ENCODE data around the gene SYTL3.

DNA sequence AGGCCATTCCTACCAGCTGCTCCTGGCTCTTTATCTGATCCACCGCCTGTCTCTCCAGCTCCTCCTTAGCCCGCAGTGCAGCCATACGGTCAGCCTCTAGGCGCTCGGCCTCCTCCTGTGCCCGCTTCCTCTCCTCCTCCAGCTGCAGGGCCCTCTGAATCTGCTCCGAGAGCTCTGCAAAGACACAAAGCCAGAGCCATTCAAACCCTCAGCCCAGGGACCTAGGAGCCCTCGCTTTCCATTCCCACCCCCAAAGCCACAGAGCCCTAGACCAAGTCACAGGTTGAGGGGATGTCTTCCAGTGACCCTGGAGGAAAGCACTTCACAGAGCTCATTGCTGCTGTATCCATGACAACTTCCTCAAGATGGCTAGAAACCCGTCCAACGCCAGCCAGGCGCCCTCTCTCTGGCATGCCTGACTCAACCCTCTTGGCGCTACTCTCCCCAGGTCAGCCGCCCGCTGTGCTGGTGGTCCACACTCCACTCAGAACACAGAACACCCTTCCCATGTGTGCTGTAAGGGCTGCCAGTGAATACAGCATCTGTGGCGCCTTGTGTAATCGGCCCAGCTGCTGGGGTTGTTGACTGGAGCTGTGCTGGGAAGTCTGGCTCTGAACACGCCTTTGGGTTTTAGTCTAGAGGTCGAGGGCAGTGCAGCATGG is 120.0 kb downstream of the SYTL3 start:
- no peak for TF ChIP-seq POLR2A (IDR thresholded peaks at IDR 0.05)
- TF ChIP-seq, protein P1, sequence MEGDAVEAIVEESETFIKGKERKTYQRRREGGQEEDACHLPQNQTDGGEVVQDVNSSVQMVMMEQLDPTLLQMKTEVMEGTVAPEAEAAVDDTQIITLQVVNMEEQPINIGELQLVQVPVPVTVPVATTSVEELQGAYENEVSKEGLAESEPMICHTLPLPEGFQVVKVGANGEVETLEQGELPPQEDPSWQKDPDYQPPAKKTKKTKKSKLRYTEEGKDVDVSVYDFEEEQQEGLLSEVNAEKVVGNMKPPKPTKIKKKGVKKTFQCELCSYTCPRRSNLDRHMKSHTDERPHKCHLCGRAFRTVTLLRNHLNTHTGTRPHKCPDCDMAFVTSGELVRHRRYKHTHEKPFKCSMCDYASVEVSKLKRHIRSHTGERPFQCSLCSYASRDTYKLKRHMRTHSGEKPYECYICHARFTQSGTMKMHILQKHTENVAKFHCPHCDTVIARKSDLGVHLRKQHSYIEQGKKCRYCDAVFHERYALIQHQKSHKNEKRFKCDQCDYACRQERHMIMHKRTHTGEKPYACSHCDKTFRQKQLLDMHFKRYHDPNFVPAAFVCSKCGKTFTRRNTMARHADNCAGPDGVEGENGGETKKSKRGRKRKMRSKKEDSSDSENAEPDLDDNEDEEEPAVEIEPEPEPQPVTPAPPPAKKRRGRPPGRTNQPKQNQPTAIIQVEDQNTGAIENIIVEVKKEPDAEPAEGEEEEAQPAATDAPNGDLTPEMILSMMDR (IDR thresholded peaks at IDR 0.05 in 4 of 5, conservative IDR thresholded peaks at IDR 0.05 in 1 of 5), result no peak

Measured in gastrocnemius medialis (tissue), 4 donors.